ENCODE results near the gene ZDHHC14.

The ZDHHC14 gene

DNA sequence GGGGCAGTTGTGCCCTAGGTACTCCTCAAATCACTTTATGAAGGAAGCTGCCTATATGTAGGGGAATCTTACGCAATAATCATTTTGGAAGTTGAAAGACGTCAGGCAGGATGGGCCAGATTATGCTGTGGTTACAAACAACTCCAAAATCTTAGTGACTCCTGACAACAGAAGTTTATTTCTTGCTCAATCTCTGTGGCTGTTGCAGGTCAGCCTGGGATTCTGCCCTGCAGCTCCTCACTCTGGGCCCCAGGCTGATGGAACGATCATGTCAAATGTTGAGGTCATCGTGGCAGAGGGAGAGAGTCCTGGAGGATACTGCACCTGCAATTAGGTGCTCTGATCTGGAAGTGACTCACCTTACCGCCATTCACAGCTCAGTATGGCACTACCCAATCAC, 88.4 kb downstream of the ZDHHC14 start:
- no peak for DNase-seq

DNA sequence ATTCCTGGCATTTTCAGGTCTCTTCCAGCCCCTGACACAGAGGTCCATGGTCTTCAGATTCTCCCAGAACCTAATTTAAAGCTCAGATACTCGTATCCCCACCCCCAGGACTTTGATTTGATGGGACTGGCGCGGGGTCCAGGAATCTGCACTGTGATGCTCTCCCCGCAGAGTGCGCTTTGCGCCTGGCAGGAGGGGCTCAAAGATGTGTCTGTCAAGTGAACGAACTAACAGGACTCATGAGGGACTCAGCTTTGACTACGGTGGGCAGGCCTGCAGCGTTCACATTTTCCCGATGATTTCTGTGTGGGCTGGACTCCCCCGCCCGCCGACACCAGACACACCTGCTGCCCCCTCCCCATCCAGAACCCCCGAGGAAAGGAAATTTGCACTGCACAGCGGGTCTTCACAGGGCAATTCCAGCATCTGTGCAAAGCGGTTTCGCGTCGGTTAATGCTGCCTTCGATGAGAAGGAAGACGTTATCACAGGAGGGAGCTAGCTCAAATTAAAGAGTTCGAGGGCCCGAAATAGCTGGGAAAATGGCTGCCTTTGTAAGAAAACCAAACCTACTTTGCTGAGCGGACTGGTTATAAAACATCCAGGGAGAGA, 90.2 kb downstream of the ZDHHC14 start:
- DNase-seq: no peak

- no peak for DNase-seq
These were observed 91.1 kb downstream of the ZDHHC14 start for GRCh38 chr6:157471895-157472686.

DNA sequence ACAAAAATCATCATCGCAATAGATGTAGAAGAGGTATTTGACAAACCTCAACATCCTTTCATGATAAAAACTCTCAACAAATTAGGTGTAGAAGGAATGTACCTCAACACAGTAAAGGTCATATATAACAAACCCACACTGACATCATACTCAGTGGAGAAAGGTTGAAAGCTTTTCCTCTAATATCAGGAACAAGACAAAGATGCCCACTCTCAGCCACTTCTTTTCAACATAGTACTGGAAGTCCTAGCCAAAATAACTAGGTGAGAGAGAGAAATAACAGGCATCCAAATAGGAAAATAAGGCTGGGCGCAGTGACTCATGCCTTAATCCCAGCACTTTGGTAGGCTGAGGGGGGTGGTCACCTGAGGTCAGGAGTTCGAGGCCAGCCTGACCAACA, 95.8 kb downstream of the ZDHHC14 start:
- DNase-seq: no peak

GRCh38 chr6:157478926-157479325, 97.9 kb downstream of the ZDHHC14 start:
- no peak for DNase-seq

GRCh38 chr6:157479464-157480303, 98.7 kb downstream of the ZDHHC14 start:
- DNase-seq: no peak

GRCh38 chr6:157481189-157481864, 100.3 kb downstream of the ZDHHC14 start:
- DNase-seq: no peak

- no peak for DNase-seq
These were observed 100.9 kb downstream of the ZDHHC14 start for GRCh38 chr6:157481865-157482249.

DNA sequence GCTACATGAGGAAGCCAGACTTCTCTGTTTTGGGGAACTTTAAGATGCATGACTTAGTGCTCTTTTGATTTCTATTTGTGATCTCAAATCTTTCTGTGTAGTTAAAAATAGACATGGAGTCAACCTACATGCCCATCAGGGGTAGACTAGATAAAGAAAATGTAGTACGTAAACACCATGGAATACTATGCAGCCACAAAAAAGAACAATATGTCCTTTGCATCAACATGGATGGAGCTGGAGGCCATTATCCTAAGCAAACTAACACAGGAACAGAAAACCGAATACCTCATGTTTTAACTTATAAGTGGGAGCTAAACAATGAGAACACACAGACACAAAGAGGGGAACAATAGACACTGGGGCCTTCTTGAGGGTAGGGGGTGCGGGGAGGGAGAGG, 102.8 kb downstream of the ZDHHC14 start:
- no peak for DNase-seq

GRCh38 chr6:157484181-157484580, 103.2 kb downstream of the ZDHHC14 start:
- DNase-seq: no peak

- DNase-seq: no peak
These were observed 105.6 kb downstream of the ZDHHC14 start for GRCh38 chr6:157486572-157486971.

DNA sequence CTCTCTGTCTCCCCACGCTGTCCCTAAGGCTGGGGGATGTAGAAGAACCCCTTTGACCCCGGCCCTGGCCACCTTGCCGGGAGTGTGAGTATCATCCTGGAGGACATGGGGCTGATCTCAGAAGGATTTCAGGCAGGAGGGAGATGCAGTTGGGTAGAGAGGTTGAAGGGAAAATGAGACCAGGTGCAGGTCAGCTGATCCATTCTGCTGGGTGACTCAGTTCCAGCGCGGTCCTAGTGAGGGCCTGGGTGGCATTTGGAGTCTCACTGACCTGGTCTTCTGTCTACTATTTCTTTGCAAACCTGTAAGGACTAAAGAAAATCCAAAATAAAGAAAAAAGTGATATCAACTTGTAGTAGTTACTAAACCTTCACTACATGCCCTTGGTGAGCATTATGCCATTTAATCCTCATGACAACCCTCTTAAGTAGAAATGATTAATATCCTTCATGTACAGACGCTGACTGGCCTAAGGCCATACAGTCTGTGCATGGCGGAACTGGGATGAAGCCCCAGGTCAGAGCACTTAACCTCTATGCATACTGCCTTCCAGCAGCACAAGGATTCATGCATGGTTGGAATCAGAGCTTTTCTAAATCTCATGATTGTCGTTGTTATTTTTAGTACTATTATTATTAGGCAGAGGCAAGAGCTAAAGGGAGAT, 106.3 kb downstream of the ZDHHC14 start:
- no peak for DNase-seq

GRCh38 chr6:157488058-157488457, 107.1 kb downstream of the ZDHHC14 start:
- DNase-seq: no peak

DNA sequence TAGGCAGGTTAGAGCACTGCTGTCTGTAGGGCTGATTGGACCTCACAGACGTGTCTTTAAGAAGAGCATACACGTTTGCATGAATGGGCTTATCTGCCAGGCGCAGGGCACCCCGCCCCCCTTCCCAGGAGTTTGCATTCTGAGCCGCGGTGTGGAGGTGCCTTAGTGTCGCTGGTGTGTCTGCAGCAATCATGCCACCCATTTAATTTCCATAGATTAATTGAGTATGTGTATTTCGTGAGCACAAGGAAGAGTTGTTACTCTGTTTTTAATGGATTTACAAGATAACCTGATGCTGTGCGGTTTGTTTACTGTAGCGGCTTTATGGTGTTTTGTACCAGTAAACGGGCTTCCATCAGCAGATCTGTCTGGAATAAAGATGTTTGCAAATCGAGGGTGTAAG, 107.7 kb downstream of the ZDHHC14 start:
- no peak for DNase-seq

DNA sequence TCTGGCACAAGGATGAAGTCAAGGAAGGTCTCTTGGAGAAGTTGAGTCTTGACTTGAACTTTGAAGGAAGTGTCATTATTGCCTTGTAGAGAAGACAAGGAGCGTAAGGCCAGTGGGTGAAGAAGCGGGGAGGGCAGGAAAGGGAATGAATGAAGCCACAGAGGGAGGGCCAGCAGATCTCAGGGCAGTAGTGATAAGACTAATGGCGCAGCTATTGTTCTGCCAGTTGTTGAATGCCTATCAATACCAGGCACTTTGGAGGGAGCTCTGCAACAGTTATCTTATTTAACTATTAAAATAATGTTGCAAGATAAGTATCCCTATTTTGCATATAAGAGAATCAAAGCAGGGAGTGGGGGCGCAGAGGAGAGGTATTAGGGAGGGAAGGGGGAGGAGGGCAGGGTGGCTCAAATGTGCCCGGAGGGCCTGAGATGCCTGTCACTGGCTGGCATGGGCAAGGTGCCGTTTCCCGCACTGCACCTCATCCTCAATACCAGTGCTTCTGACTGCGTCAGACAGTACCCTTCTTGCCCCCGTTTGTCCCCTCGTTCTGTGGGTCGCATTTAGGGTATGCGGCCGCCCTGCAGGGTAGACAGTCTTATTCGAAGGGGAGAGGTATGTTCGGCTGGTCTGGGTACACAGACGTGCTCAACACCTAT, 109.8 kb downstream of the ZDHHC14 start:
- DNase-seq: no peak

GRCh38 chr6:157491571-157492232, 110.7 kb downstream of the ZDHHC14 start:
- no peak for DNase-seq

GRCh38 chr6:157492249-157492648, 111.3 kb downstream of the ZDHHC14 start:
- DNase-seq: no peak

DNA sequence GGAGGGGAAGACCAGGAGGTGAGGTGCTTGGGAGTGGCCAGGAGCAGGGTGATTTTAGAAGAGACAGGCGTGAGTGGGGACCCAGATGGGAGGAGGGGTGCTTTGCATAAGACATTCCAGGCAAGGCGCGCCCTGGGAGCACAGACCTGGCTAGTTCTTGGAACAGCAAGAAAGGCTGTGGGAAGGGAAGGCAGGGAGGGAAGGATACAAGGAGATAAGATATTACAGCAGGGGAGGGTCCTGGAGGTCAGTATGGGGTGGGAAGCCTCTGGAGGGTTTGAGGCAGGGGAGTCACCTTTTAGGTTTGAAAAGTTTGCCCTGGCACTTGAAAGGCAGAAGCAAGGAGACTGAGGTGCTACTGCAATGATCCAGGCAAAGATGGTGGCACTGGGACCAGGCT, 111.8 kb downstream of the ZDHHC14 start:
- no peak for DNase-seq

DNA sequence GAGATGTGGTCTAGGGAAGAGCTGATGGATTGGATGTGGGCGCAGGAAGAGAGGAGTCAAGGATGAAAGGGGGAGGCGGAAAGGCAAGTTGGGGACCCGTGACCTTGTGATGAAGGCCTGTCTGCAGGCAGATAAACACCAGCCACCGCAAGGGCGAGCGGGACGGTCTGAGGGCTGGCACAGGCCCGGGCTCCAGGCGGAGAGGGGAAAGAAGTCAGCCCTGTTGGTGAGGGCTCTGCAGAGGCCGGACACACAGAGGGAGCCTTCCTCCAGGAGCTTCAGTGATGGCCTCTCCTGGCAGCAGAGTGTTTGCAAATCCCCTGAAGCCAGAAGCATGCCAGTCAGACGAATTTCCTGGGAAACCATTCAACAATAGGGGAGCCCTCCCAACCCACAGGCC, 112.2 kb downstream of the ZDHHC14 start:
- DNase-seq: no peak

DNA sequence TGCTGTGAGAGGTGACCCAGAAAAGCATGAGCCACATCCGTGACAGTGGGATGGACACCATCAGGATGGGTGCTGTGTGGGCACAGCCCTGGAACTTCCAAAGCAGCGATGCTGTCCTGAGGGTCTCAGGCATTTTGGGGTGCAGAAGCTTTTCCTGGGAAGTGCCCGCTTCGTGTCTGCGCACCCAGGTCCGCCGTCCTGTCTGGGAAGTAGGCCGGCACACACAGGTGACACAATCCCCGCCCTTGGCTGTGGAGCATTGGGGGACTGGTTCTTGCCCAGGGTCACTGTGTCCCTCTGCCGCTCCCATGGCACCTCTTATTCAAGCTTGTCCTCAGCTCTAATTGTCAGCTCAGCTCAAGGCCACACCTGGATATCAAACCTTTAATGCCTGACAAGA, 112.6 kb downstream of the ZDHHC14 start:
- no peak for DNase-seq

DNA sequence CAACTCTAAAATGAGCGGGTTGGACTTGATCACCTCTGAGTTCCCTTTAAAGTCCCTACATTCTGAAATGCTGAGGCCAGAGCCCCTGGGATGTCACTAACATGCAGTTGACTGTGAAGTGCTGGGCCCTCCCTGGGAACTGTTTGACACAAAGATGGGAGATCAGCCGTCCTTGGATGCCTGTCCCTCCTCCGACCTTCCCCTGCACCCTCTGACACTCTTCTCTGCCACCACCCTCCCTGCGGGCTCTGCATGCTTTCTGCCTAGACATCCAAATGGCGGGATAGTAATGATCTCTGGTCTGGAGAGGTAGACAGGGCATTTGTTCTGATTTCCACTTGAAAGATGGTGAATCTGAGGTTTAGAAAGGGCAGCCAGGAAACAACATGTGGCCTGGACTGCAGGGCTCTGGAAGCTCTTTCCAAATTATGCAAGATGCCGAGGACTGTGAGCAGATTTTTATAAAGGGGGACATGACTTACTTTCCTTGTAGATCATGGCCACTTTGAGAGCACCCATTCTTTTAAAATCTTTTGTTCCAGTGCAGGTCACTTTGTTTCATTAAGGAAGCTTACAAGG, 113.2 kb downstream of the ZDHHC14 start:
- DNase-seq: no peak

Data from GOT3 (cell line).